ENCODE measurements around the gene GOT1. TPM values are rescaled to one million over a fixed set of nuclear protein-coding genes. Genes with fewer than 3 reads are reported as not detected.

GOT1 gene
- total RNA-seq, 1 experiment from 2014 or later = 48.2 TPM

DNA sequence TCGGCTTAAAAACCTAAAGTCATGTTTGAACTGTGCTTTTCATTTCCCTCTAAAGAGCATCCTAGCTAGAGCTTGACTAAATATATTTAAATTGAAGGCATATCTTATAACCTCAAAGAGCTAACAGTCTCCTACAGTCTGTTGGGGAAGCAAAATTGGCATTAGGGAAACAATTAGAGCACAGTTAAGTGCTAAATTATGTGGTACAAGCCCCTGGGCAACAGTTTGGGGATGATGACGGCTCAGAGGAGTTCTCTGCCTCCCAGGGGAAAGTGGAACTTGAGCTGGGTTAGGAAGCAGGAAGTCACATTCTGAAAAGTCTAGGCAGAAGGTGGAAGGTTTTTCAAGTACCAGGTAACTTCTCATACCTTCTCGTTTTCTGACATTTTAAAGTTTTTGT, 18.6 kb upstream of the GOT1 start:
- Histone ChIP-seq H3K36me3 (replicated peaks; ENCODE audit: control insufficient read depth, insufficient read depth, low read length) (no peaks in the 10 kb centered on the region), H3K27me3 (ENCODE audit: control insufficient read depth, insufficient read depth, low read length) (no peaks in the 10 kb centered on the region), H3K4me3 (ENCODE audit: insufficient read depth, low read depth, low read length) (no peak overlapping the region)
- no peak for DNase-seq

DNA sequence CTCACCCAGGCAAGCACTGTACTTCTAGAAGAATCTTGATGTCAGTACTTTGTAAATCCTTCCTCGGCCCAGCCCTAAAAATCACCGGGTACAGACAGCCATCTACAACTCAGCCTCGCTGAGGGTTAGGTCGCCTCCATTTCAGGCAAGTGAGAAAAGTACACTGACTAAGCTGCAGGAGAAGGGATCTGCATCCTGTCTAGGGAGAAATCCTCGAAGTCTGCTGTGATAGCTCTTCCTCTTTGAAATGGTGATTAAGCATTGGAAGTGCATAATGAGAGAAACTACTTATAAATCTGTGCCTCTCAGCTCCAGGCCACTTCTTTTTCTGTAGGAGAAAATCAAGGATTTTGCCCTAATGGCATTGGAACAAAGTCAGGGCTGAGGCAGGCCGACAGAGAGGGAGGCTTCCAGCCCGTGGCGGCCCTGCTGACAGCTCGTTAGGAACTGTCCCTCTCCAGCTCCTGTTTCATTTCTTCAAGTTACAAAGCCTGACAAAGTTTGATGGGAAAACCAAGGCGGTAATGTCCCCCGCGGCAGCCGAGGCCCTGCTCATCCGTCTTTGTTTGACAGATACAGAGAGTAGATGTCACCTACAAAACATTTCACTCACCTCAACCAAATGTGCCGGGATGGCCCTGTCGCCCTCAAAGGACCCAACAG, 14.1 kb upstream of the GOT1 start:
- no peaks in the 10 kb centered on the region for H3K36me3 ChIP-seq (replicated peaks; ENCODE audit: control insufficient read depth, insufficient read depth, low read length)
- no peak overlapping the region for H3K4me3 ChIP-seq (ENCODE audit: insufficient read depth, low read depth, low read length)
- no peaks in the 10 kb centered on the region for H3K27me3 ChIP-seq (ENCODE audit: control insufficient read depth, insufficient read depth, low read length)
- DNase-seq = no peak

DNA sequence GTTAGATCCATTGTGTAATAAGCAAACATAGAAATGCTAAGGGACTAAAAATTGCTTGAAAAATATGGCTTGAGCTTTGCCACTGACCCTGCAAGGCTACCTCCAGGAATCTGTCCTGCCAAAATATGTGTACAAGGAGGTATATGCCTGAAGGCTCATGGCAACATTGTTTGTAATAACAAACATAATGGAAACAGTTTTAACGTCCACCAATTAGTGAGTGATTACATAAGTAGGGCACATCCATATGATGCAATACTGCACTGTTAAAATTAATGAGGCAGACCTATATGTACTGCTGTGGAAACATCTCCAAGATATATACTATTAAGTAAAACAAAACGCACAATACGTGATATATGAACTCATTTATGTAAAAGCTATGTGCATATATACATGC, 13.1 kb upstream of the GOT1 start:
- Histone ChIP-seq H3K4me3 (ENCODE audit: insufficient read depth, low read depth, low read length) (no peak overlapping the region), H3K27me3 (ENCODE audit: control insufficient read depth, insufficient read depth, low read length) (no peaks in the 10 kb centered on the region), H3K36me3 (replicated peaks; ENCODE audit: control insufficient read depth, insufficient read depth, low read length) (no peaks in the 10 kb centered on the region)
- no peak for DNase-seq

DNA sequence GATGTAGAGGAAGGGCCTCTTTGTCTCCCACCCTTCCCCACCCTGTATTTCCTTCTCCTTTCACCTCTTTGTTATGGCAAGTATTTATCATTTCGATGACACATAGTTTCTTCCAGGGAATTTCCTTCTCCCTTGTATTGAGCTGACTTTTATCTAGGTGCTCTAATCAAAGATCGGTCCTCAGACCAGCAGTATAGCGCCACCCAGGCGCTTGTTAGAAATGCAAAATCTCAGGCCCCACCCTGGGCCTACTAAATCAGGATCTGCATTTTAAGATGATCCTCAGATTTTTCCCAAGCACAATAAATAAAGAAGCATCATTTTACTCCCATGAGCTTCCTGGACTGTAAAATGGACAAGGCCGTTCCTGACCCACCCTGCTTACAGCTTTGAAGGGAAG, 12.0 kb upstream of the GOT1 start:
- no peak for DNase-seq
- no peaks in the 10 kb centered on the region for H3K36me3 ChIP-seq (replicated peaks; ENCODE audit: control insufficient read depth, insufficient read depth, low read length)
- H3K4me3 ChIP-seq (ENCODE audit: insufficient read depth, low read depth, low read length) = no peak overlapping the region
- no peaks in the 10 kb centered on the region for H3K27me3 ChIP-seq (ENCODE audit: control insufficient read depth, insufficient read depth, low read length)

DNA sequence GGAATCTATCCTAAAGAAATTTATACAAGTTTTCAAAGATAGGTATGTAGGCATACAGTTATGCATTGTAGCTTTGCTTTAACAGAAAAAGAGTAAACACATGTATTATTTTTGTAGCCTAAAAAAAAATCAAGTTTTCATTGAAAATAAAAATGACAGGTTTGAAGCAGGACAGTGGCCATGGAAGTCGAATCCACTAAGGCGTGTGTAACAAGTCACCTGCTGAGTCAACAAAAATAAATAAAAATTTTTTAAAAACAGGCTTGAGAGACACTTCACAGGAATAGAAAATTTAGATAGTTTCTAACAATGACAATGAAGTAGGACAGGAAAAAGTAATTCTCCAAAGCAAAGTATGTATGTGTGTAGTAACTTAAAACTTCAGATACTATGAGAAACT, 8.5 kb upstream of the GOT1 start:
- Histone ChIP-seq H3K36me3 (replicated peaks; ENCODE audit: control insufficient read depth, insufficient read depth, low read length) (no peaks in the 10 kb centered on the region), H3K4me3 (ENCODE audit: insufficient read depth, low read depth, low read length) (no peak overlapping the region), H3K27me3 (ENCODE audit: control insufficient read depth, insufficient read depth, low read length) (no peaks in the 10 kb centered on the region)
- DNase-seq = no peak

DNA sequence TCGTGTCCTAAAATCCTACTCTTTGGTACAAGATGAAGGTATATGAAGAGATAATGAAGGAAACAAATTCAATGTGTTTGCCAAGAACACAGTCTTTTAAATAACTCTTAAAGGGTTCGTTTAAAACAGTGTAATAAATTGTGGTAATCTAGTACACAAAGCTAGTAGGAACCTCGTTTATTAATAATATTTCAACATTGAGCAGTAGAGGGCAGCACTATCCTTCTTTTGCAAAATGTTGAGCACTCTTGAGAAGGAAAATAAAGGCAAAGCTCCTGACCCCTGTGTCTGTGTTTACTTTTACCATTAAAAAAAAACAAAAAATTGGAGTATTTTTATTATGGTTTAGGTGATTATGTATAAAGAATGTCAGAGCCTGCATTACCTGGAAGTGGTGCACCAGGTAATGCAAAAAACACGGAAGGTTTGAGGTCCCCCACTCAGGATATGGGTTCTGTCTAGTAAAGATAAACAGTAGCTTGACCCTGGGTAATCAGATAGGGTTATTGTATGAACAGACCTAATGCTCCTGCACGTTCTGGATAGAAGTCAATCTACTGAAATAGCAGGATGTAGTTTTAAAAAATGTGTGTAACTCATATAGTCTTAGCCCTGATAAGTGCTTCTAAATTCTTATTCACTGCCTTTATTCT, 5.7 kb upstream of the GOT1 start:
- Histone ChIP-seq H3K27me3 (ENCODE audit: control insufficient read depth, insufficient read depth, low read length) (no peaks in the 10 kb centered on the region), H3K36me3 (replicated peaks; ENCODE audit: control insufficient read depth, insufficient read depth, low read length) (no peaks in the 10 kb centered on the region), H3K4me3 (ENCODE audit: insufficient read depth, low read depth, low read length) (no peak overlapping the region)
- DNase-seq = no peak

DNA sequence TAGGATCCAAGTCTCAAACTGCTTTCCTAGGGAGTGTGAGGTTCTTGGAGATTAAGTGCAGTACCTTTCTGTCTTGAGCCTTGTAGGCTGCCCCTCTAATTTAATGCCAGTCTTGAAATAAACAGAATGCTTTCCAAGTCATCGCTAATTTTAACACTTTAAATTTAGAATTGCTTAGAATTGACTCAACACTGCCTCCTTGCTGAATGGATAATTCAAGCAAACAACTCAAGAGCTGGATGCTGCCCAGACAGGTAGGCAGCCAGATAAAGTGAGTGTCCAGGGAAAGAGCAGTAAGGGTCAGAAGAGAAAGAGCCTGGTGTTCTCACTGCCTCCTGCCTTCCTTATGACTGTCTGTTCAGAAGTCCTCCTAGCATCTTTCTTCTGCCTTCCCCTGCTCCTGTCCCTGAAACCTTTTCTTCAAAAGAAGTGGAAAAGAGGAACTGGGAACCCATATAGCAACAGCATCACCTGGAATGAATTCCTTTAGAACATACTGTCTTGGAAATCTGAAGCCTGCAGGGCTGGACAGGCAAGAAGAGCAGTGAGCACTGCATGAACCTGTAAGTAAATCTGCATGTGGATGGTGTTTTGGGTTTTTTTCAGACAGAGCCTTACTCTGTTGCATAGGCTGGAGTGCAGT, 3.1 kb upstream of the GOT1 start:
- no peak for DNase-seq
- Histone ChIP-seq H3K36me3 (replicated peaks; ENCODE audit: control insufficient read depth, insufficient read depth, low read length) (no peaks in the 10 kb centered on the region), H3K27me3 (ENCODE audit: control insufficient read depth, insufficient read depth, low read length) (no peaks in the 10 kb centered on the region), H3K4me3 (ENCODE audit: insufficient read depth, low read depth, low read length) (no peak overlapping the region)

DNA sequence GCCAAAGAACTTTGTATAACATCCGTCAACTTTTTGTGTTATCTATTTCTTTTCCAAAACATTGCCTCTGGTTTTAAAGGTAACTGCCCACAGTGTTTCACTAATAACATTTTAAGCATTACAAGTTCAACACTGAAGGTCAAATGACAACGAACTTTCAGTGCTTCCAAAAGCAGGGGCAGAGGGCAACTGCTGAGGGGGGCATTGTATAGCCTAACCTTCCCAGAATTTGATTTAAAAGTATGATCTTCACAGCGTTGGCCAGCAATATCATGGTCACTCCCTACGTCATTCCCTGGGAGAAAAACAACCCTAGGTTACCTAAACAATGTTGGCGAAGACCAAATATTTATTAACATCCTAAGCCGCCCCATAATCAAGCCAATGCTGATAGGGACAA, 2.5 kb upstream of the GOT1 start:
- Histone ChIP-seq H3K36me3 (replicated peaks; ENCODE audit: control insufficient read depth, insufficient read depth, low read length) (no peaks in the 10 kb centered on the region), H3K27me3 (ENCODE audit: control insufficient read depth, insufficient read depth, low read length) (no peaks in the 10 kb centered on the region), H3K4me3 (ENCODE audit: insufficient read depth, low read depth, low read length) (no peak overlapping the region)
- DNase-seq = no peak

DNA sequence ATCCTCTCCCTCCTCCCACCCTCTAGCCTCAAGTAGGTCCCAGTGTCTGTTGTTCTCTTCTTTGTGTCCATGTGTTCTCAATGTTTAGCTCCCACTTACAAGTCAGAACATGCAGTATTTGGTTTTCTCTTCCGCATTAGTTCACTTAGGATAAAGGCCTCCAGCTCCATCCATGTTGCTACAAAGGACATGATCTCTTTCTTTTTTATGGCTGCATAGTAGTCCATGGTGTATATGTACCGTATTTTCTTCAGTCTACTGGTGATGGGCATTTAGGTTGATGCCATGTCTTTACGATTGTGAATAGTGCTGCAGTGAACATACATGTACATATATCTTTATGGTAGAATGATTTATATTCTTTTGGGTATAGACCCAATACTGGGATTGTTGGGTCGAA, 1.6 kb upstream of the GOT1 start:
- Histone ChIP-seq H3K36me3 (replicated peaks; ENCODE audit: control insufficient read depth, insufficient read depth, low read length) (no peaks in the 10 kb centered on the region), H3K4me3 (ENCODE audit: insufficient read depth, low read depth, low read length) (no peak overlapping the region), H3K27me3 (ENCODE audit: control insufficient read depth, insufficient read depth, low read length) (no peaks in the 10 kb centered on the region)

DNA sequence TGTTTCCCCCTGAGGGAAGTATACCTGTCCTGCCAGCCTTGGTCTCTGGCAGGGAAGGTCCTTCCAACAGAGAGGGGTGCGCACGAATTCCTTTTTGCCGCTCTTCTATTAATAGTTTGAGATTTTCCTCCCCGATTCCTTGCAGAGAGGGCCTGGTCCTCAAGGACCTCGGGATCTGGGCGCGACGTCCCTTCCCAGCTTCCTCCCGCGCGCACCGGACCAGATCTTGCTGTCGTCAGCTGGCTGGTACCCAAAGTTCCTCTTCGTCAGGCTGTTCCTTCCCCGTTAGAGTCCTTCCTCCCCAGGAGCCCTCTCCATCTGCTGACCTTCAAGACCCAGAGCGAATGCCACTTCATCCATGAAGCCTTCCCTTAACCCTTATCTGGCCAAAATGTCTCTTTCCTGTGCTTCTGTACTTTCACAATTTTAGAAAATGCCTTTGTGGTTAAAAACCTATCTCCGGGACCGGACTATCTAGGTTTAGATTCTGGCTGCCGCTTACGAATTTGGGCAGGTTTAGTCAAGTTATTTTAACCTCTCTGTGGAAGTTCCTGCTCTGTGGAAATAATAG, 851 bp upstream of the GOT1 start:
- H3K36me3 ChIP-seq (replicated peaks; ENCODE audit: control insufficient read depth, insufficient read depth, low read length) = no peaks in the 10 kb centered on the region
- H3K4me3 ChIP-seq (ENCODE audit: insufficient read depth, low read depth, low read length) = peak overlapping the region; percentile 87
- peak; percentile 47 for DNase-seq
- no peaks in the 10 kb centered on the region for H3K27me3 ChIP-seq (ENCODE audit: control insufficient read depth, insufficient read depth, low read length)

More for the DNA sequence above, 1.6 kb upstream of the GOT1 start:
- no peak for DNase-seq

DNA sequence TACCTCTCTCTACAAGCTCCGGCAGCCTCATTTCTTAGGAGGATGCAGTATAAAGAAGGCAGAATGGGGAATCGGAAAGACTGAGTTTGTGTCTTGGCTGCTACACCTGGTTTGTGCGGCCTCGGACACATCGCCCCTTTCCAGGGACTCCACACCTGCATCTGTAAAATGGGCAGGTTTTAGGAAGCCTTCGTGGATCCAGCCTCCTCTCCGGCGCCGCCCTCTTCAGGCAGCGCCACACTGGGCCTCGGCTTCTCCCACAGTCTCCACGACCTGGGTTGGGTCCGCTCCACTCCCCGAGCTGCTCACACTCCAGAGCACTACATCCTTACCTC, 341 bp downstream of the GOT1 start:
- Histone ChIP-seq H3K27me3 (ENCODE audit: control insufficient read depth, insufficient read depth, low read length) (no peaks in the 10 kb centered on the region), H3K4me3 (ENCODE audit: insufficient read depth, low read depth, low read length) (peak overlapping the region; percentile 96), H3K36me3 (replicated peaks; ENCODE audit: control insufficient read depth, insufficient read depth, low read length) (no peaks in the 10 kb centered on the region)
- DNase-seq = no peak

DNA sequence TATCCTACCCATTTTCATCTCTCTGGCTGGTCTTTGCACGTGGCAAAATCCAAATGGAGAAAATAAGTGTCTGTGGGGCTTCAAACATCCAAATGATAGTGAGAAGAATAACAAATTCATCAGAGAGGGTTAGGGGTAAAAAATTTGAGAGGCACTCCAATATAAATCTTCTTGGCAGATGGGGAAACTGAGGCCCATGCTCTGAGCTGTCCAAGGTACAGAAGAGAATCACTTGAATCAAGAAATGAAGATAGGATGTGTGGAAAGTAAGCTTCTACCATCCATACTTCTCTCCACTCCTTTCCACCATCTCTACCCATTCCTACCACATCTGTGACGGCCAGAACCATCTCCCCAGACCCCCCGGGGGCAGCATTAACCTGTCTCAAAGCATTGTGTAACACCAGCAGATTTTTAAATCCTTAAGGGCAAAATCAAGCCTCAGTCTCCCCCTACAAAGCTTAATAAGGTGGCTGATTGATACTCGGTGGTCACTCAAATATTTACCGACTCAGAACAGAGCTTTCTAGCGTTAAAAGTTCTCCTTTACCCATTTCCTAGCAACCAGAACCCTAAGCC, 818 bp downstream of the GOT1 start:
- DNase-seq = peak; percentile 47
- Histone ChIP-seq H3K36me3 (replicated peaks; ENCODE audit: control insufficient read depth, insufficient read depth, low read length) (no peaks in the 10 kb centered on the region), H3K27me3 (ENCODE audit: control insufficient read depth, insufficient read depth, low read length) (no peaks in the 10 kb centered on the region), H3K4me3 (ENCODE audit: insufficient read depth, low read depth, low read length) (peak overlapping the region; percentile 96)

DNA sequence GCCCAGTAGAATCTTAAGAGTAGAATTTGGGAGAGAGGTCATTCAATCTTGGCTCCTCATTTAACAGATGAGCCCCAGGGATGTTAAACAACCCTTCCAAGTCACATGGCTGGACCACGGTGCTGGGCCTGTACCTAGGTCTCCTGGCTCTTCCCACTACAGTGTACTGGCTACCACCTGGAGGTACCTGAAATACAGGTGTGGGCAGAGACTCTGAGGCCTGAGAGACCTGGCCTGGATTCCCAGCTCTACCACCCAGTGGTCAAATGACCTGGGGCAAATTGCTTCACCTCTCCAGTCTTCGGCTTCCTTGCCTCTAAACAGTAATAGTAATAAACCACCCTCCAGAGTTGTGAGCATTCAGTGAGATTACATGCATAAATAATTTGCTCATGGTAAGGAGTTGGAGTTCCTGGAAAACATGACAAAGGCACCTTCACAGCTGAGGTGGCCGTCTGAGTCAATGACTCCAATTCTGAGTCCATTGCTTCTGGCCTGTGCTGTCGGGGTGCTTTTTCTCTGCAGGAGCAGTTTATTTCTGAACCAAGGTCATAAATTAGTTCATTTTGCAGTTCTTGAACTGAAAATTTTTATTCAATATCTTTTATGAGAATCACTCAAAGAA, 2.7 kb downstream of the GOT1 start:
- no peak for DNase-seq
- no peak overlapping the region for H3K4me3 ChIP-seq (ENCODE audit: insufficient read depth, low read depth, low read length)

DNA sequence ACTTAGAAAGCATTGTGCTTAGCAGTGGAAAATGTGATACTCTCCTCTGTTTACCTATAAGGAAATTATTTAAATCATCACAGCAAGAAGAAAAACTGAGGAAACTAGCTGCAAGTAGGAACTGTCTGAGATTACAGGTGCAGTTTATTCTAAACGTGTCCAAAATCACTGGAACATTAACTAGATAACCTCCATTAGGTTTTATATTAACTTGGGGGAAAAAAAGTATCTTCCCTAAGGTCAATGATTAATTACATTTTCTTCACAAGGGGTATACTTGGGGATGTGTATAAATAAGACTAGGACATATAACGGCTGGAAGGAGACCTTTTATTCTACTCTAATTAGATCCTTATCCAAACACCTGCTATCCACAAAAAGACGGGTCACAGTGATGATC, 3.7 kb downstream of the GOT1 start:
- Histone ChIP-seq H3K27me3 (ENCODE audit: control insufficient read depth, insufficient read depth, low read length) (no peaks in the 10 kb centered on the region), H3K36me3 (replicated peaks; ENCODE audit: control insufficient read depth, insufficient read depth, low read length) (no peaks in the 10 kb centered on the region), H3K4me3 (ENCODE audit: insufficient read depth, low read depth, low read length) (no peak overlapping the region)
- no peak for DNase-seq

More for the DNA sequence above, 2.7 kb downstream of the GOT1 start:
- H3K36me3 ChIP-seq (replicated peaks; ENCODE audit: control insufficient read depth, insufficient read depth, low read length) = no peaks in the 10 kb centered on the region
- H3K27me3 ChIP-seq (ENCODE audit: control insufficient read depth, insufficient read depth, low read length) = no peaks in the 10 kb centered on the region

Measured in H7 (cell line).